Kidney tubule cell (primary cell): ENCODE results near the gene TAOK1.
"Not testable (repeated sequence)": the region's sequence is repeated elsewhere in the genome, so short reads cannot be mapped to it uniquely, and the experiment has no call there.

Experiments used
- DNase-seq: peaks from one replicate; pipeline ENCODE4 v3.0.0-alpha.2; 2018; ENCODE audit warnings: low spot score

TAOK1 gene

DNA sequence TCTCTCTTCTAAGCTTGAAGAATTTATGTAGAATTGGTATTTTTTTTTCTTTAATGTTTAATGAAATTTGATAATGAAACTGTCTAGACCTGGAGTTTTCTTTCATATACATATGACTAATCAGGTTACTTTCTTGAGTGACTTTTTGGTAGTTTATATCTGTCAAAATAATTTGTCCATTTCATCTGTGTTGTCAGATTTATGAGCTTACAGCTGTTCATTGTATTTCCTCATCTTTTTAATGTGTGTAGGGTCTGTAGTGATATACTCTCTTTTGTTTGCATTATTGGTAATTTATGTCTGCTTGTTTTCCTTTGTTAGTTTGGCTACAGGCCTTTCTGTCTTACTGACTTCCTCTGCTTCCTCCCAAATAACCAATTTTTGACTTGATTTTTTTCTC lies 55.7 kb downstream of the TAOK1 start:
- DNase-seq = no peak

DNA sequence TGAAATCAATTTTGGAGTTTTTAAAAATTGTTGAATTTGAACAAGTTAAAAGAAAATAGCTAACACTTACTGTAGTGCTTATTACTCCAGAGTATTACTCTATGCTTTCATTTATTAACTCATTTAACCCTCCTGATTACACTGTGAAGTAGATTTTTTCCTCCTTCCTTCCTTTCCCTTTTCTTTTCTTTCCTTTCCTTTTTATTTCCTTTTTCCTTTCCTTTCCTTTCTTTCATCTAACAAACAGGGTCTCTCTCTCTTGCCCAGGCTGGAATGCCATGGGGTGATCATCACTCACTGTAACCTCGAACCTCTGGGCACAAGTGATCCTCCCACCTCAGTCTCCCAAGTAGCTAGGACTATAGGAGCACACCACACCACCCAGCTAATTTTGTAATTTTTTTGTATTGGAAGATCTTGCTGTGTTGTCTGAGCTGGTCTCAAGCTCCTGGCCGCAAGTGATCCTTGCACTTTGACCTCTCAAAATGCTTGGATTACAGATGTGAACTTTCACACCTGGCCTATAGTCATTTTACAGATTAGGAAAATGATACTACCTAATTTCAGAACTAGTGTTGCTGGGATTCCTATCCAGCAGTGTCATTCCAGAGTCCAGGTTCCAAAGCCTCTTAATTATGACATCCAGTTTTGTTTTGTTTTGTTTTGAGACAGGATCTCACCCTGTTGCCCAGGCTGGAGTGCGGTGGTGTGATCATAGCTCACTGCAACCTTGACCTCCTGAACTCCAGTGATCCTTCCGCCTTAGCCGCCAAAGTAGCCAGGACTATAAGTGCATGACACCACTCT lies 59.9 kb downstream of the TAOK1 start:
- DNase-seq = peak; percentile 2

DNA sequence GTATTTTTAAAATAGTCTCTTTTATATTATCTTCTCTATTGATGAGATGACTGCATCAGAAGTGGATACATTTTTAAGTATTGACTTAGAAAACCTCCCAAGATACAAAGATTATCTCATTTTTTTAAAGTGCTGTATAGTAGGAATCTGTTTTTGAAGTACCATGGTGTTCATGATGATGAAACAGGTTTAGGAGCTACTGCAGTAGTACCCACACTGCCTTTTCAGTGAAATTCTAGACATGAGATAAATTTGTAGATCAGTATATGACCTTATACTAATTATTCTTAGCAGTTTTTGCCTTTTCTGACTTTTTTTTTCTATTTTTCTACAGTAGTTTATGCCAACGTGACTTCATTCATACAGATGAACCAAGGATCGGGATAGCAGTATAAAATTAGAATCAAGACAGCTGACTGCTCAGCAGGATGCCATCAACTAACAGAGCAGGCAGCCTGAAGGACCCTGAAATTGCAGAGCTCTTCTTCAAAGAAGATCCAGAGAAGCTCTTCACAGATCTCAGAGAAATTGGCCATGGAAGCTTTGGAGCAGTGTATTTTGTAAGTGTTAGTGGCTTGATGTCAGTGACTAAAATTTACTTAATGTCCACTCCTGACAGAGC lies 61.1 kb downstream of the TAOK1 start:
- no peak for DNase-seq

DNA sequence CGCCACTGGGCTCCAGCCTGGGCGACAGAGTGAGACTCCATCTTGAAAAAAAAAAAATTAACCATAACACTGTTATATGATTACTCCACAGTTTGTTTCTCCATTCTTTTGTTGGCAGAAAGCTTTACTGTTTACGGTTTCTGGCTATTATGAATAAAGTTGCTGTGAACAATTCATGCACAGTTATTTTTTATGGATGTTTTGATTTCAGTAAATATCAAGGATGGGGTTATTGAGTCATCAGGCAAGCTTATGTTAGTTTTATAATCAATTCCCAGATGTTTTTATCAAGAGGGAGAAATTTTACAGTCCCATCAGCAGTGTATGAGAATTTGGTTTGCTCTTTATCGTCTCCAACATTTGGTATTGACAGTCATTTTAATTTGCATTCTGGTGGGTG lies 67.9 kb downstream of the TAOK1 start:
- no peak for DNase-seq

DNA sequence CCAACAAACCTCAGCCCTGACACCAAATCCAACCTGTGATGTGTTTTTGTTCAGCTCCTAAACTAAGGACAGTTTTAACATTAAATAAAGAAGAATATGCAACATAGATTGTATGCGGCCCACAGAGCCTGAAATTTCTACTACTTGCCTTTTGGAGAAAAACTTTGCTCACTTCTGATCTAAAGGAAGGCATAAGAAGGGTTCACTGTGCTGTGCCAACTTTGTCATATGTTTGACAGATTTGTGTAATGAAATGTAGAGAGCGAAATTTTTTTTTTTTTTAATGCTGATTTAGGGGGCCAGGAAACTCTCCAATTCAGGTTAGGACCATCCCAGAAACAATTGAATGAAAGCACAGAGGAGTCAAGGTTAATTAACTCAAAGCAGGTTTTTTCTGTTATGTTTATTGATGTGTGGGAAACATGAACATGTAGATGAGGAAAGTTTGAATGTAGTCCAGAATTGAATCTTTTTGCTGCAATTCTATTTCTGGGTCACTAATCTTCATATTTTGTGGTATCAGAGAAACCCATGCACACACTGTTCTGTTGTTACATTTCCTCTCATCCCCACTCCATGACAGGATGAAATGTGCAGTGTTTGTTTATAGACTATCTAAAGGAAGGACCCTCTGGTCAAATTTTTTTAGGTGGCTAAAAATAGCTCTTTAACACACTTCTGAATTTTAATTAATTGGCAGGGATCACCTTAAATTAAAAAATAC lies 71.5 kb downstream of the TAOK1 start:
- DNase-seq = no peak

DNA sequence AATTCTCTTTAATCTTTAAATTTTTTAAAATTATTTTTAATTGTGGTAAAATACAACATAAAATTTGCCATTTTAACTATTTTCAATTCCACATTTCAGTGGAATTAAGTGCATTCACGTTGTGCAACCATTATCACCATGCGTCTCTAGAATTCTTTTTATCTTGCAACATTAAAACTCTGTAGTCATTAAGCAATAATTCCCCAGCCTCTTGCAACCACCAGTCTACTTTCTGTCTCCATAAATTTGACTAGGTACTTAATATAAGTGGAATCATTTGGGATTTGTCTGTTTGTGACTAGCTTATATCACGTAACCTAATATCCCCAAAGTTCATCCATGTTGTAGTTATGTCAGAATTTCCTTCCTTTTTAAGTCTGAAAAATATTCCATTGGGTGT lies 79.1 kb downstream of the TAOK1 start:
- DNase-seq = no peak

DNA sequence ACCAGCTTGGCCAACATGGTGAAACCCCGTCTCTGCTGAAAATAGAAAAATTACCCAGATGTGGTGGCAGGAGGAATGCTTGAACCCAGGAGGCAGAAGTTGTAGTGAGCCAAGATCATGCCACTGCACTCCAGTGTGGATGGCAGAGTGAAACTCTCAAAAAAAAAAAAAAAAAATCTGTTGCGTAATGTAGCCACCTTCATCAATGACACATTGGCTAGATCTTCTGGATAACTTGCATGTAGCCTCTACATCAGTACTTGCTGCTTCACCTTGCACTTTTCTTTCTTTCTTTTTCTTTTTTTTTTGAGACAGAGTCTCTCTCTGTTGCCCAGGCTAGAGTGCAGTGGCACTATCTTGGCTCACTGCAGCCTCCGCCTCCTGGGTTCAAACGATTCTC lies 83.3 kb downstream of the TAOK1 start:
- DNase-seq = not testable (repeated sequence)

DNA sequence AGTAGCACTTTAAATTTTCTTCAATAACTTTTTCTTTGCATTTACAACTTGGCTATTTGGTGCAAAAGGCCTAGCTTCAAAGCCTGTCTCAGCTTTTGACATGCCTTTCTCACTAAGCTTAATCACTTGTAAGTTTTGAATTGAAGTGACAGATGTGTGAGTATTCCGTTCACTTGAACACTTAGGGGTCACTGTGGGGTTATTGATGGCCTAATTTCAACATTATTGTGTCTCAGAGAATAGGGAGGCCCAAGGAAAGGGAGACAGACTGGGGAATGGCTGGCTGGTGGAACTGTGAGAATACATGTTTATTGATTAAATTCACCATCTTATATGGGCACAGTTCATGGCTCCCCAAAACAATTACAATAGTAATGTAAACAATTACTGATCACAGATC lies 84.1 kb downstream of the TAOK1 start:
- no peak for DNase-seq

DNA sequence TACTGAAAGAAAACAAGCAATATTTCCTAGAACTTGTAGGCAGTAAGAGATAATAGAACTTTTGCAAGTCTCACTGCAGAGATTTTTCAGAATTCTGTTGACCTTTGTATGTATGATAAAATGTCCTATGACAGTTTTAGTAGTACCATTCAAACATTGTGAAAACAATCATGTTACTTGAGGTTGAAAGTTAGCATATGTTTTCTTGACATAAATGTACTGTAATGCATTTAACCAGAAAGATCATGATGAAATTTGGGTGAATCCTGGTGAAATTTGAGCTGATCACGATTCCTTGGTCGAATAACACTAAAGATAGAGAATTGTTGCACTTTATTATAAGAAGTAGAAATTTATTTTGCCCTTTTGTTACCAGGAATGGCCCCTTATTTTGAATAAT lies 85.7 kb downstream of the TAOK1 start:
- no peak for DNase-seq

DNA sequence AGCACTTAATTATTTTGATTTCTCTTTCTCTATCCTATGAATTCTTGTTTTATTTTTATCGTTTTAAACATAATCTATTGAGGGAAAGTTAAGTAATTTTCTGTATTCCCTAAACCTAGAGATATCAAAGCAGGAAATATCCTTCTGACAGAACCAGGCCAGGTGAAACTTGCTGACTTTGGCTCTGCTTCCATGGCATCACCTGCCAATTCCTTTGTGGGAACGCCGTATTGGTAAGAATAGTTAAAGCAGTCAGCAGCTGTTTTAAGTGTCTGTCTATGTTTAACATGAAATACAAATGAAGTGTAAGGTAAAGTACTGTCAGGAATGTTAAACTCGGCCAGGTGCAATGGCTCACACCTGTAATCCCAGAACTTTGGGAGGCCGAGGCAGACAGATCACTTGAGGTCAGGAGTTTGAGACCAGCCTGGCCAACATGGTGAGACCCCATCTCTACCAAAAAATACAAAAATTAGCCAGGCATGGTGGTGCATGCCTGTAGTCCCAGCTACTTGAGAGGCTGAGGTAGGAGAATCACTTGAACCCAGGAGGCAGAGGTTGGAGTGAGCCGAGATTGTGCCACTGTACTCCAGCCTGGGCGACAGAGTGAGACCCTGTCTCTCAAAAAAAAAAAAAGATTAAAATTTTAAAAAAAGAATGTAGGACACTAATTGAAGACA lies 90.2 kb downstream of the TAOK1 start:
- not testable (repeated sequence) for DNase-seq

DNA sequence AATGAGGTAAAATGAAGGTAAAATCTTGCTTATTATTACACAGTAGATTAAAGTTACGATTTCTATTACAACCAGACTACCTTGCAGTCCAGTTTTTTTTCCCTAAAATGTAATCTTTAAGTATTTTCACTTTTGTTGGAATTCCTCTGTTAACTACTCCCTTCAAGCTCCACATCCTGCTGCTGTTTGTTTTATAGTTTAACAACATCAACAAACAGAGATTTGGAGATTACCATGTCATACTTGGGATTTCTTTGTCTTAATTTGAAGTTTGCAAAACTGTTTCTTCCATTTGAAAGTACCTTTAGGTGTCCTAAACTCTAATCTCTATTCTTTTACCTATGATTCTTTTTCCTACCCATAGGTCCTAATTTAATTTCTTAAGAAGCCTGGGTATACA lies 93.3 kb downstream of the TAOK1 start:
- DNase-seq = no peak

DNA sequence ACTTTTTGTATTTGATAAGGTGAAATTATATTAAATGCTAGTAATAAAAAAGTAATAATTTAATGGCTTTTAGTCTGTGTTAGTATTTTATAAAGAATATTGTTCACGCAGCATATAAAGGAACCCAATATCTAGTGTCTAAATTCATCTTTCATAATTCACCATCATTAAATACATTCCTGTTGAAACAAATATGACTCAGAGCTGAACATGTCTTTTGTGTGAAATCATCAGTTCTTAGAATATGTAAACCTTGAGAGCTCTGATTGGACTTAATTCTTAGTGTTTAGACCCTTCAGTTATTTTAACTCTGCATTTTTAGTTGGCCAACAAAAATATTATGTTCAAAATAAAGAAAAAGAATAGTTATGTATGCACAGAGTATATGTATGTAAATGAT lies 104.8 kb downstream of the TAOK1 start:
- DNase-seq = peak; percentile 20

DNA sequence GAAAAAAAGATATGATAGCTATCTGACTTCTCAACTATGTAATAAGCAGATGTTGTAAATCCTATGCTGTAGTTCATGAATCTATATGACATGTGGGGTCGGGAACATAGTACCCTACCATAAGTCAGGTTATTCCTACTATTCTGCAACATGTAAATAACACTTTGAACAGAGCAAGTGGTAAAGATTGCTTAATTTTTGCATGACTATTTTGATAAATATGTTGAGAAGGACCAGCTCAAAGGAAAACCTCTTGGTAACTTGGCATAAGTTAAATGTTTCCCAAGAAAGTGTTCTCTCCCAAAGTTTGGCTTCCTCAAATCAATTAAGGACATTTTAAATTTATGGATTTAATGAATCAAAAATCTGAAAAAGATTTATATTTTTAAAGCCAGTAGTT lies 114.5 kb downstream of the TAOK1 start:
- DNase-seq = no peak

DNA sequence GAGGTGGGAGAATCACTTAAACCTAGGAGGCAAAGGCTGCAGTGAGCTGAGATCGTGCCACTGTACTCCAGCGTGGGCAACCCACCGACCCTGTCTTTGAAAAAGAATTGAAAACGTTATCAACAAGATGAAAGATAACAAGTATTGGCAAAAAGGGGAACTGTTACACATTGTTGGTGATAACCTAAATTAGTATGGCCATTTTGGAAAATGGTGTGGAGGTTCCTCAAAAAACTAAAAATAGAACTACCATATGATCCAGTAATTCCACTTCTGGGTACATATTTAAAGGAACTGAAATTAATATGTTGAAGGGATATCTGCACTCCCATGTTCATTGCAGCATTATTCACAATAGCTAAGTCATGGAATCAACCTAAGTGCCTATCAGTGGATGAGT lies 115.7 kb downstream of the TAOK1 start:
- DNase-seq = no peak

DNA sequence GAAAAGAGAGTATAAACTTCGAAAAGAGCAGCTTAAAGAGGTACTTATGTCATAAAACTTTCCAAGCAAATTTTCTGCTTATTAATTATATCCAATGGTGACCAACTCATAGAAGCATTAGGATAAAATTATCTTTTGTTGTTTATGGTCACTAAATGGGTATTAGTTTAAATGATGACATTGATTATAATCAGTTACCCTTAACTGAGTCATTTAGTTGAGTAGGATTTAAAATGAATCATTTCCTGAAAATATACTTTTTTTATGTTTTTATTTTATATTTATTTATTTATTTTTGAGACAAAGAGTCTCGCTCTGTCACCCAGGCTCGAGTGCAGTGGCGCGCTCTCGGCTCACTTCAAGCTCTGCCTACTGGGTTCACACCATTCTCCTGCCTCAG lies 120.8 kb downstream of the TAOK1 start:
- no peak for DNase-seq

DNA sequence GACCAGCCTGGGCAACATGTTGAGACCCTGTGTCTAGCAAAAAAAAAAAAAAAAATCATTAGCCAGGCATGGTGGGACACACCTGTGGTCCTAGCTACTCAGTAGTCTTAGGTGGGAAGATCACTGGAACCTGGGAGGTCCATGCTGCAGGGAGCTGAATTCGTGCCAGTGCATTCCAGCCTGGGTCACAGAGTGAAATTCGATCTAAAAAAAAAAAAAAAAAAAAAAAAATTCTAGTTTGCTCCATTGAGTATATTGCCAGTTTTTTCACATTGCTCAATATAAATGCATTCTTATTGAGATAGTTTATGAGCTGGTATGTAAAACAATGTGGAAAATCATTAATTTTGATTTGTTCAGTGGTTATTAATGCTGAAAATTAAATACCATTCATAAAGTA lies 124.6 kb downstream of the TAOK1 start:
- DNase-seq = no peak

DNA sequence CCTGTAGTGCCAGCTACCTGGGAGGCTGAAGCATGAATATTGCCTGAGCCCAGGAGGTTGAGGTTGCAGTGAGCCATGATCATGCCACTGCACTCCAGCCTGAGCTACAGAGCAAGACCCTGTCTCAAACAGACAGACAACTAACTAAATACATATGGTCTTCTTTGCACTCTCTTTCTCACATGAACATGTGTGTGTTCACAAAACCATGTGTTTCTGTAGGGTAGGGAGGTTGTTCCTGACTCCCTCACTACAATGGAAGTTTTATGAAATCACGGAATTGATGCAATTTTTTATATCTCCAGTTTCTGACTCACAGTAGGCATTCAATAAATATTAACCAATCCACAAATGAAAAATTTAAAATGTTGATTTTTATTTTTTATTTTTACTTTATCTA lies 128.2 kb downstream of the TAOK1 start:
- no peak for DNase-seq

DNA sequence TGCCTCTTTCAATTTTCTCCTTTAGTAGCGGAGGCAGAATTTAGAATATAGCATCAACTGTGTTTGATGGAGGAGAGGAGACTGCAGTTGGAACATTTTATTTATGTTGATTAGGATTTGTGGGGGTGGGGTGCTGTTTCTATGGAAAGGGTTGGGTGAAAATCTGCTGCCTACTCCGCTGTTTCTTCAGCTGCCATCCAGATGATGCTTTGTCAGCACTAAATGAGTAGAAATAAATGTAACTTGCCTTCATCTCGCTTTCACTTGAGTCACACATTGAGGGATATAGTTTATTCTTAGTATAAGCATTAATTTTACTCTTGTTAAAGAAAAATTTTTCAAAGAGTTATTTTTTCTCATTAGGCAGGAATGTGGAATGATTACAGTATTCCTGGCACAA lies 134.5 kb downstream of the TAOK1 start:
- DNase-seq = no peak

DNA sequence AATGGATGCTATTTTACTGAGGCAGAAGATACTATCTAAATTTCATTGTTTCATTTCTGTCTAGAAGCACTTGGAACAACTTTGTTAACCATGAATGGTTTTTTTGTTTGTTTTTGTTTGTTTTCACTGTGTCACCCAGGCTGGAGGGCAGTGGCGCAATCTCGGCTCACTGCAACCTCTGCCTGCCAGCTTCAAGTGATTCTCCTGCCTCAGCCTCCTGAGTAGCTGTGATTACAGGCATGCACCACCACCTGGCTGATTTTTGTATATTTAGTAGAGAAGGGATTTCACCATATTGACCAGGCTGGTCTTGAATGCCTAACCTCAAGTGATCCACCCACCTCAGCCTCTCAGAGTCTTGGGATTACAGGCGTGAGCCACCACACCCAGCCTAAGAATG lies 136.2 kb downstream of the TAOK1 start:
- no peak for DNase-seq

DNA sequence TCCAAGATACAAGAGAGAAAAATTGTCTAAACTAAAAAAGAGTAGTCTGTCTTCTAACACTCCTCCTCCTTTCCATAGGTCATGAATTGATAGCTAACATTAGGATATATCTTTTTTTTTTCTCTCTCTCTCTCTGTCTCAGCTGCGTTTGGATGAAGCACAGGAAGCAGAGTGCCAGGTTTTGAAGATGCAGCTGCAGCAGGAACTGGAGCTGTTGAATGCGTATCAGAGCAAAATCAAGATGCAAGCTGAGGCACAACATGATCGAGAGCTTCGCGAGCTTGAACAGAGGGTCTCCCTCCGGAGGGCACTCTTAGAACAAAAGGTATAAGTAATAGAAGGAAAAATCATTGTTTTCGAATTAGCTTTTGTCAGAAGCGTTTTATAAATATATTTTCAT lies 143.8 kb downstream of the TAOK1 start:
- DNase-seq = no peak

DNA sequence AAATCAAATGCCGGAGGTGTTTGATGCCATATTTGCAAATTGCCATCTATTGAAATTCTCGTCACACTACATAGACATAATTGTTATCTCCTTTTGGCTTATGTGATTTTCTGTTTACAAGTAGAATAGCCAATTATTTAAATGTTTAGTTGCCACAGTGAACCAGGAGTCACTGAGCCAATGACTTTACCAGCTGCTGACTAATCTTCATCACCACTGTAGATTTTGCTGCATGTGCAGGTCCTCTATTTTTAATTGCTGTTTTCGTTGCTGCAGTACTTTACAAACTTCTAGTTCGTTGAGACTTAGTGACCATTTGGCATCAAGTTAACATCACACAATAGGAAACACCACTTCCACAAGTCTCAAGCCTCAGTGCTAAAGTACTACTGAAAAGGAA lies 153.9 kb downstream of the TAOK1 start:
- no peak for DNase-seq

DNA sequence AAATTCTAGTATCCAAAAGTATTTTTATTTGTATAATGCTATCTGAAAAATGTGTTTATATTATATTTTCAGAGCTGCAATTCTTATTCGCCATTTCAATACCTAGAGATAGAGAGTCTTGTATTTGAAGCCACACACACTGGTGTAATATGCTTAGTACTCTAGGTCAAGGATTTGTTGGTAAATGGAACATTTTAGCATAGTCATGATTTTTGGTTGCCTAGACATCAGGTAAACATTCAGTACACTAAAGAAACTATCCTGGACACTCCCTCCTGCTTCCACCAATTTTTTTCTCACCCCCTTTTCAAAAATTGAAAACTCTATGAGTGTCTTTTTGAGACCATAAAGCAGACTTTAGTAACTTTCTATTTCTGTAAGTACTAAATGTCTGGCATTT lies 155.9 kb downstream of the TAOK1 start:
- no peak for DNase-seq

DNA sequence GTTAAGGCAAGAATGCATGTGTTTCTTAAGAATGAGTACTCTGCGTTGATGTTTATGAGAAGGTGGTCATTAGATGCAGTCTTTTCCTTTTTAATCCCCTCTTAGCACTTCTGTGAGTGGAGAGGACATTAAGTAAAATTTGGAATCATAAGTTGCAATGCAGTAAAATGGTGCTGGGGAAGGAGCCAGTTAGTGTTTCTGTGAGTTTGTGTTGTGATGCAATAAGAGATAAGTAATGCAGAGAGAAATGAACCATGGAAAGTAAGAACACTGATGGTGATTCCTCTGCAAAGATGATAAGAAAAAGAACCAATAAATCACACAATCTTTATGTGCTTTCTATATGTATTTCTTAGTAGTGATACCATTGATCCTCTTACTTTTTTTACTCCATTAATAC lies 156.7 kb downstream of the TAOK1 start:
- DNase-seq = no peak
